ENCODE measurements around the gene TMEM8B.

The TMEM8B gene

GRCh38 chr9:35812025-35812602 is 16.9 kb upstream of the TMEM8B start, which contains the start of gene SPAG8:
Gene SPAG8, minus strand, starts transcription at chr9:35812262. Its CDS starts 115 bp downstream, at chr9:35812147.
- peak; percentile 96 for DNase-seq

DNA sequence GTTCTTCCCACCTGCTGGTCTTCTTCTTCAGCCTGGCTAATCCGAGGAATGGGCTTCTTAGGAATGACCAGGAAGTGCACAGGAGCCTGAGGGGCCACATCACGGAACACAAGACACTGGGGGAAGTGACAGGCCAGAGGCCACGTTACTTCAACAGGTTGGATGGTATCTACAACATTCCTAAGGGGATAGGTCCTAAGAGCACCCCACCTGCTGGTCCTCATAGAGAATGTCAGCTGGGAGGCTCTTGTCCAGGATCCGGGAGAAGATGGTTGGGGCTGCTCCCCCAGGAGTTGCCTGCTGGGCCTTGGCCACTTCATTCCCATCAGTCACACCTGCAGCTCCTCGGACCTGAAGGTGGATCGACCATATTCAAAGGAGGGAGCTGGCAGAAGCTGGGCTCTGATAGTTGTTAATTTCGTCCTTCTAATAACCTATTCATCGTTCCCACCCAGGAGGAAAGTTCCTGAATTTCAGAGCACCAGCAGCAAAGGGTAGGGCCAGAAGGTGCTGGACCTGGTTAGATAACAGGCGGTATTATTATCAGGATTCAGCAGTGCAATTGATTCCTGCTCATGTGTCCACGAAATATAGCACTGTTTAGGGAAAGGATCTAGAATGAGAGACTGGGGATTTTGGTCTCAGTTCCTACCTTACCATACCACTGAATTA is 15.5 kb upstream of the TMEM8B start:
- DNase-seq = no peak

- DNase-seq = peak; percentile 81
Observed at GRCh38 chr9:35814106-35814840, 14.8 kb upstream of the TMEM8B start.

GRCh38 chr9:35814841-35815543 is 14.0 kb upstream of the TMEM8B start, which contains the start of gene HINT2:
Gene HINT2, minus strand, starts transcription at chr9:35815042. Its CDS starts 63 bp downstream, at chr9:35814979.
- peak; percentile 97 for DNase-seq

- no peak for DNase-seq
Observed at GRCh38 chr9:35816708-35817107, 12.3 kb upstream of the TMEM8B start.

DNA sequence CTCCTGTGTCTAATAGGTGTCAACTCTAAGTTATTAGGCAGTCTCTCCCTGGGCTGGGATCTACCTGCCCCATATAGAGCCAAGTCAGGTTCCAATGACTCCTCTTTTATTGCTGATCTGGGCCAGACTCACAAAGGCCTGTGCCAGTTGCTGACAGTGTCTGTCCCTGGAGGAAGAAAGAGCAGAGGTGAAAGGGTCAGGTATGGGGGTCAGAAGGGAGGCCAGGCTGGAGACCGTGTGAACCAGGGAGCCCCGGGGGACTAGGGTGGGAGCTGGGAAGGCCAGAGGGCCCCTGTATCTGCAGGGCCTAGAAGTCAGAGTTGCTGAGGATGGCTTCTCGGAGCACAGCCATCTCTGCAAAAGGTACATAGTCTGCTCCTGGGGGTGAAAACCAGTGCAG is 10.7 kb upstream of the TMEM8B start:
- no peak for DNase-seq

DNA sequence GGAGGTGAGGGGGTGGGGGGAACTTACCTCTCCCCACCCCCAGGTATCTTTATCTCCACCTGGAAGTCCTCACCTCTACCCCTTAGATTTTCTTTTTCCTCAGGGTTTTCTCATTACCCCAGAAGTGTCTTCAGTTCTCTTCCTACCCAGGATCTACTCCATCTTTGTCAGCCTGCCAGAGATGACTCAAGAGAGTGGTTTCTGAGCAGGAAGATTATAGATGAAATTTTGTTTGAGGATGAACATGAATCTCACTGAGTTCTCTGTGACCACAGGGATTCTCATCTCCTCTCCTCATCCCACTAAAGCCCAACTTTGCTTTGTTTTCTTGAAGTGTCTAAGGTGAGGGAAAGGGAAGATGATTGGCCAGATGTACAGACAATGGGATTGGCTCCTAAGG is 9.0 kb upstream of the TMEM8B start:
- DNase-seq = no peak

- DNase-seq = no peak
Observed at GRCh38 chr9:35822926-35823325, 6.1 kb upstream of the TMEM8B start.

- DNase-seq = no peak
Observed at GRCh38 chr9:35826071-35826701, 2.8 kb upstream of the TMEM8B start.

DNA sequence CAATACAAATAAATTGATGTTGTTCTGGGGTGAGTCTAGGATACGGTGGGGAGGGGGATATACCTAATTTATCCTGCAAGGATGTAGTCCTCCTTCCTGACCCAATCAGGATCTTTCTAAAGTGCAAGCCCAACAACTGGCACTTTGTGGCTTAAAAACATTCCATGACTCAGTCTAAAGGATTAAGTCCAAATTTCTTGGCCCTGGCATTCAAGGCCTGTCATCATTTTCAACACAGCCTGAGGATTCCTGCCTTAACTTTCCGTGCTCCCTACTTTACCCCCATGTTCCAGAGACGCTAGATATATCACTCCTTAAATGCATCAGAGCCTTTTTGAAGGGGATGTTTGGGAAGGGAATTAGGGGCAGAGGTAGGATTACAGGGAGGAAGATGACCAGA is 1.5 kb upstream of the TMEM8B start:
- no peak for DNase-seq

GRCh38 chr9:35828716-35829083 is 328 bp upstream of the TMEM8B start, which contains the start of gene FAM221B:
Gene FAM221B, minus strand, starts transcription at chr9:35828732. Its CDS starts 2,571 bp downstream, at chr9:35826161.
- no peak for DNase-seq

- DNase-seq = no peak
Observed at GRCh38 chr9:35829764-35830096, 702 bp downstream of the TMEM8B start.

DNA sequence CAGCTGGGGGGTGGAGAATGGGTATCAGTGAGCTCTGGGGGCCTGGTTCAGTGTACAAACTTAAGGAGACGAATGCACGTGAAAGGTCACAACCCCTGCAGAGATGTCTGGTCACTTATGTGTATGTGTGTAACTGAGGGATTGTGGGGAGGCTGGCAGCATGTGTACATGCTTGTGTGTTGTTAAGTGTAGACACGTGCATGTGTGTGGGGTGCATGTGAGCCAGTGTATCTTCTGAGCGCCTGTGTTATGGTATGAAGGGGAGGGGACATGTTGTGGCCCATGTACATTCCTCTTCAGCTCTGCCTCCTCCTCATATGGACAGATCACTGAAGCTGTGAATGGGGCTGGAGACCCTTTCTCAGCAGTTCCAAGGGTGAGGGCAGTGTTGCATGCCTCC is 2.0 kb downstream of the TMEM8B start:
- DNase-seq = no peak

GRCh38 chr9:35832814-35833213 is 3.8 kb downstream of the TMEM8B start:
- no peak for DNase-seq

- no peak for DNase-seq
Observed at GRCh38 chr9:35834260-35835215, 5.5 kb downstream of the TMEM8B start.

GRCh38 chr9:35835216-35835632 is 6.2 kb downstream of the TMEM8B start:
- DNase-seq = no peak

- DNase-seq = no peak
Observed at GRCh38 chr9:35835766-35836165, 6.7 kb downstream of the TMEM8B start.

- DNase-seq = no peak
Observed at GRCh38 chr9:35836595-35836994, 7.6 kb downstream of the TMEM8B start.

DNA sequence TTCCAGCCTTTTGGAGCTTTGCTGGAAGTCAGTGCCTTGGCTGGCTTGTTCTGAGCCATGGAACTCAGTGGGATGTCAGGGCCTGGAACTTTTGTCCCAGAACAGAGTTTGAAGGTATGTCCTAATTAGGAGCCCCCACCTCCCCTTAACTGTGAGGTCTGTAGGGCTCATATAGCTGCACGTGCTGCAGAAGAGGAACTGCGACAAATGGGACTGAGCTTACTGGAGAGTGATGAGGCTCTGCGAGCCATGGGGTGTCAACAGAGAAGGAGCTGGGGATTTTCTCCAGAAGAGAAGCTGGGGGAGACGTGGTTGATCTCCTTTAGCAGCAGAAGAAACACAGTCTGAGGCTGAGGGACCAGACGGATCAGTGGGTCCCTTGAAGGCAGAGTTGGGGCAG is 10.9 kb downstream of the TMEM8B start:
- no peak for DNase-seq

DNA sequence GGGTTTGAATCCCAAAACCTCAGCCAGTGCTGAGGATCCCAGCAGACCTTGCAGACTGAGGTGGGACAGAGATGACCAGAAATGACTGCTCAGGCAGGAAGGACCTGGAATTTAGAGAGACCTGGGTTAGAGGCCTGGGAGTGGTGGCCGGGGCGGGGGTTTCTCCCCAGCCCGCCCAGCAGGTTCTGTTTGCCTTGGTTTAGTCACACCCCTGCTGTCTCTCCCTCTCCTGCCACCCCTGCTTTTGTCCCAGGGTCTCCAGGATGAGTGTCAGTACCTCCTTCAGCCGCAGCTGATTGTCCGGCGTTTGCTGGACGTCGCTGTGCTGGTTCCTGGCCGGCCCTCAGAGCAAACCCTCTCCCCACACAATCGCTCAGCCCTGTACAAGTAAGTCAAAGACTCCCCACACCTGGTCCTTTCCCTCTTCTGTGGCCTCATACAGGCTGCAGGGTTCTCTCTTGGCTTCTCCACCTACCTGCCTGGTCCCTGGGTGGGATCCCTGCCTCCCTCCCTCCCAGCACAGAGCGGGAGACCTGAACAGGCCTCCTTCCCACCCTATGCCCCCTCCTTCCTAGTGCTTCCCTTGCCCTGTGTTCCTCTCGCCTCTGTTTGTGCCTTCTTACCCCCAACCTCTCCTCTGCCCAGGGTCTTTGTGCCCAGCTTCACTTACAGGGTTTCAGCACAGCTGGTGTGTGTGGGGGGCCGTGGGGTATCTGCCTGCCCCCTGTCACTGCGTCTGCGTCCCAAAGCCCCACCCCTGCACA is 12.0 kb downstream of the TMEM8B start:
- no peak for DNase-seq

GRCh38 chr9:35841645-35841900 is 12.5 kb downstream of the TMEM8B start:
- no peak for DNase-seq

All from right hindlimb (tissue), 1 donor.